NOMO-1 treated with dmso at 0.1 percent for 144 hours (cell line): ENCODE results near the gene COG2.
A peak's percentile ranks its signal among the peaks of the same experiment; 100 is the strongest.

Experiments
- DNase-seq: peaks from one replicate; lab custom pipeline; 2025; ENCODE audit not compliant: unreplicated experiment; lab: John Stamatoyannopoulos, UW

The COG2 gene

DNA sequence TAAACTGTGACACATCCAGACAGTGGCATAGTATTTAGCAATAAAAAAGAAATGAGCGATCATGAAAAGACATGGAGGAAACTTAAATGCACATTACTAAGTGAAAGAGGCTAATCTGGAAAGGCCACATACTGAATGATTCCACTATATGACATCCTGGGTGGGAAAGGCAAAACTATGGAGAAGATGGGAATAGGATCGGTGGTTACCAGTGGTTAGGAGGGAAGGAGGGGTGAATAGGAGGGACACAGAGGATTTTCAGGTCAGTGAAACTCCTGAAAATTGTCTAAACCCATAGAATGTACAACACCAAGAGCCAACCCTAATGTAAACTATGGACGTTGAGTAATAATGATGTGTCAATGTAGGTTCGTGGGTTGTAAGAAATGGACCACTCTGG lies 57.9 kb downstream of the COG2 start:
- no peak for DNase-seq

DNA sequence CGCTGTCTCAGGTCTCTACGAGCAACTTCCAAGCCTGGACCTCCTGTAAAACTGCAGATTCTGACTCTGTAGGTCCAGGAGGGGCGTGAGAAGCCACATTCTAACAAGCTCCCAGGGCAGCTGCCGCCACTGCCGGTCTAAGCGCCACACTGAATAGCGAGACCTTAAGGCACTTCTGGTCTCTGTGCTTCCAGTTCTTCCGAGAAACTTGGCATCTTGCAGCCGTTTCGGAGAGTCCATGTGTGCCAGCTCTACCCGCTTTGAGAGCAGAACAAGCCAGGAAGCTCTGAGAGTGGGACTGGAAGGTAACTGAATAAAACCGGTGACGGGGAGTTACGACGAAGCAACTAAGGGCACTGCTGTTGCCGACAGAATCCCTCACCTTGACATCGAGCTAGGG lies 59.2 kb downstream of the COG2 start:
- DNase-seq, result no peak

DNA sequence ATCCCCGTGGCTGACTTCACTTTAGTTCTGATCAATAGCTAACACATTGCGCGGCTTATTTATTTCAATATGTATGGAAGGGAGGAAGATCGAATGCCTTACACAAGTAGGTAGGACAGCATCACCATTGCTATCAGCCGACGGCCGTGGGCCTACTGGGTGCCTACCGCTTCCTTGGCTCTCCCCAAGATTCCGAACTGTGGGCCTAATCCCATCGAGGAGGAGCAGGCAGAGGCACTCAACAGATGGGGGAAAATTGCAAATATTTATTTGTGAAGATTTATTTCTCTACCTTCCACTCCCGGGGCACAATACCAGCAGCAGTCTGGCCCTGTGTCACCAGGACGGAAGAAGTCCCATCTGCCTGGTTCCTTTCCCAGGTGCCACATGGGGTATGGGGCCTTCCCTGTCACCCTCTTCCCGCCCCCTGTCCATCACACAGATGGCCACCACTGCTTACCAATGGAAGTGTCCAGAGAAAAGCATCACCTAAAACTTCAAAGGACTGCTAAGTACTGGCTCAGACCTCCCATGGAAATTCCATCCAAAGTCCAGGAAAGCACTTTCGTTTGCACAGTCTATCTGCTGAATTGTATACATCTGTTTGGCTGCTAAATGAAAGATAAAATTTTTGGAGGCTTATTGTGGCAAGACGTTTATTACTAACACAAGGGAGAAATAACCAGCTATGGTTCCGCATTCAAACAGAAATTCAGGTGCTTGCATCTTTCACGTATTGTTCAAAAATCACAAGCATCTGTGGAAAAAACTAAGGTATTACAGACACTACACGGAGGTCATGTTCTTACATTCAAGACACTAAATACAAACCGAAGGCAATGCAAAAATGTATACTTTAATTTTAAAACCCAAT lies 59.9 kb downstream of the COG2 start:
- DNase-seq, result no peak

DNA sequence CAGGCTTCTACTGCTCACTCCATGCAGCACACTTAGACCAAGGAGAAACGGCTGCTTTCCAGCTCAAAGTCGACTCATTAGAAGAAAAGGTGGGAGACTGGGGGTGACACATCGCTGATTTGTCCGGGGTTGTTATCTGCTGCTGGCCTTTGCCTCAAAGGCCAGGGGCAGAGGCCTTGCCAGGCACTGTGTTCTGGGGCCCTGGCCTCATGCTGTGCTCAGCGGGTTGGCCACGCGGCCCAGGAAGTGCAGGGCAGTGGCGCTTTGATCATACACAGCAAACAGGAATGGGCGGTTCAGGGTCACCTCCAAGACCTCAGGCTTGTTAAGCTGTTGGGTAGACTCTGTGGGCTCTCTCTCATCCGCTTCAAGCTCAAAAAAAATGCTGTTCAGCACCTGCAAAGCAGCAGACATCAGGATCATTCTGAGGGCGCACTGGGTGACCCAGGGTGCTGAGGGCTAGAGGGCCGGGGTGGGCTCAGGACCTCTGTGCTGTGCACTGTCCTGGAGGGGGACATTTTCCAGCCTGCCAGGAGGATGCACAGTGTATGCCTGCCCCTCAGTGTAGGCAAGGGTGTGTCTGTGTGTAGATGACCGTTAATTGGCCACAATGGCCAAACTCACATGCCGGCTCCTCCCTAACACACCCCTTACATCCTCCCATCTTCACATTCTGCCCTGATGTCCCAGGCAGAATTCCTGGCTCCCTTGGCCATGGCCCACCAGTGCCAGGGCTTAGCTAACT lies 60.8 kb downstream of the COG2 start:
- DNase-seq, result no peak

DNA sequence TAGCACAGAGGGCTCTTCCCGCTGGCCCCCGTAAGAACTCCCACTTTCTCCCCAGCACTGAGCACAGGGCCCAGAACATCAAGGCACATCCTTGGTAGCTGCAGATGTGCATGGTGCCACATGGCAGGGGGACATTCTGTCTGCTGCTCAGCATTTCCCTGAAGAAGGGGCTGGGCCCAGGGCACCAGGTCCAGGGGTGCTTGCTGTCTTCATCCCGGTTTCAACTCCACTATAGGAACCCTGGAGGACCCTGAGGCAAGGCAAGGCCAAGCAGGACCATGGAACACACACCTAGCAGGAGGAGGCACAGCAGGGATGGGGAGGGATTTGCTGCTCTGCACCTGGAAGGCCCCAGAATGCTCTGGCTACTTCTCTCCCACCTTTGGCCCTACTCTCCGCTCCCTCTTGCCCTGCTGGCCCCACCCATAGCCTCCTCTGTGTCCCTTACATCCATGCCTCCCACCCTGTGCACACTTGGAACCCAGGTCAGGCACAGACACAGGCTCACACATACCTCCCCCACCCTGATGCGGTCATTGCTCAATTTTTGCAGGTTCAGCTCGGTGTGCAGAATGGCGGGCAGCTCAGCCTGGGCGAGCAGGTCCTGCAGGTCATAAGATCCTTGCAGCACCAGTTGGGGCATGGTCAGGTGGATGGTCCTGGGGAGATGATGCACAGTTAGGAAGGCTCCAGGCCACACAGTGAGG lies 61.6 kb downstream of the COG2 start:
- no peak for DNase-seq

DNA sequence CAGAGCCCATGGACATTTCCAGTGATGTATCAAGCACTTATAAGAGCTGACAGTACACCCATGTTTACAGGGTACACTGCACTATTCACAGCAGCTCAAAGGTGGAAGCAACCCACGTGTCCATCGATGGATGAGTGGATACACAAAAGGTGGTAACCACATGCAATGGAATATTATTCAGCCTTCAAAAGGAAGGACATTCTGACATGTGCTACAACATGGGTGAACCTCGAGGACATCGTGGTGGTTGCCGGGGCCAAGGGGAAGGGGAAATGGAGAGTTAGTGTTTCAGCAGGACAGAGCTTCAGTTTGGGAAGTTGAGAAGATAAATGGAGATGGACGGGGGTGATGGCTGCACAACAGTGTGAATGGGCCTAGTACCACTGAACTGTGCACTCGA lies 62.5 kb downstream of the COG2 start:
- no peak for DNase-seq

DNA sequence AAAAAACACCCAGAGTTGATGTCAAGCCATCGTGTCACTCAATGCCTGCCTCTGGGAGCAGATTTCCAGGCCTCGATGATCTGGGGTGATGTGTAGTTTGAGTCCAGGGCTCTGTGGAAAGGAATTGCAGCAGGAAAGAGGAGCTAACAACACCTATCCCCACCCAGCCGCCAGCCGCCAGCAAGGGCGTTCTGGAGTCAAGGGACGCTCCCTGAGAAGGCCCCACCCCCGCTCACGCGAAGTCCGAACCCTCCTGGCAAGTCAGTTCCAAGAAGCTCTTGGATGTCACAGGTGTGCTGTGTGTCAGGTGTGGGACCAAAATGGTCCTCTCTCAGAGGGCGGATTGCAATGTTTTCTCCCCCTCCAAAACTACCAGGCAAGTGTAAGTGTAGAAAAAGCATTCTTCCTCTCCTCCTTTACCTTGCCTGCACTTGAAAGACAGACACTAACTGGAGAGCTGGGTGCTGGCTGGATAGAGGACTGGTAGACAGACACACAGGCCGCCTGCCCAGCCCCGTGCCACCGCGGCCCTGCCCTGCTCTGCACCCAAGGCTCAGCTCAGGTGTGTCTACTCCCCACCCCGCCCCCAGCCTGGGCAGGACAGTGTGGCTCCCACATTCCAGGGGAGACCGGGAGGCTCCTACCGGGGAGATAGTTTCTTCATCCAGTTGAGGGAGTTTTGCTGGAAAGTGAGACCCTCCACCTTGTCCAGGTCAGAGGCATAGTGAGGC lies 63.2 kb downstream of the COG2 start:
- no peak for DNase-seq

DNA sequence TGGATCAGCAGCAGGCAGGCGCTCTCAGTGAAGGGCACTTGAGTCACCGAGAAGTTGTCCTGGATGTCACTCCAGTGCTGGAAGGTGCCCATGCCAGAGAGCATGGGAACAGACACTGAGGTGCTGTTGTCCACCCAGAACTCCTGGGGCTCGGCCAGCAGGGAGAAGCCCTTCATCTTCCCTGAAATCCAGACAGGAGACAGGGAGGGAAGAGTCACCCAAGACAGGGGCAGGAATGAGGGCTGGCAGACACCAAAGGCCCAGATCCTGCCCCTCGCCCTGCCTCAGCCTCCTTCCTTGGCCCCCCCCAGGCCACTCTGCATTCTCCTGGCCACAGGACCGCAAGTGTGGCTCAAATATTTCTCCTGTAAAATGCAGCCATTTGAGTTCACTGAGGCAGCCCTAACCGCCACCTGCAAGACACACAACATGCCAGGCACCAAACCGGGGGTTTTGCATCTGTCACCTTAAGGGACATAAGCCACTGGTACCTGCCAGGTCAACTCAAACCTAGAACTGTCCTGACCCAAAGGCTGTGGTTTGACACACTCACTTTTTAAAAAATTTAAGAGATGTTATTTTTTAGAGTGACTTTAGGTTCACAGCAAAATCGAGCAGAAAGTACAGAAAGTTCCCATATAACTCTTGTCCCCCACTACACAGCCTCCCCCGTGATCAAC lies 63.9 kb downstream of the COG2 start:
- no peak for DNase-seq

DNA sequence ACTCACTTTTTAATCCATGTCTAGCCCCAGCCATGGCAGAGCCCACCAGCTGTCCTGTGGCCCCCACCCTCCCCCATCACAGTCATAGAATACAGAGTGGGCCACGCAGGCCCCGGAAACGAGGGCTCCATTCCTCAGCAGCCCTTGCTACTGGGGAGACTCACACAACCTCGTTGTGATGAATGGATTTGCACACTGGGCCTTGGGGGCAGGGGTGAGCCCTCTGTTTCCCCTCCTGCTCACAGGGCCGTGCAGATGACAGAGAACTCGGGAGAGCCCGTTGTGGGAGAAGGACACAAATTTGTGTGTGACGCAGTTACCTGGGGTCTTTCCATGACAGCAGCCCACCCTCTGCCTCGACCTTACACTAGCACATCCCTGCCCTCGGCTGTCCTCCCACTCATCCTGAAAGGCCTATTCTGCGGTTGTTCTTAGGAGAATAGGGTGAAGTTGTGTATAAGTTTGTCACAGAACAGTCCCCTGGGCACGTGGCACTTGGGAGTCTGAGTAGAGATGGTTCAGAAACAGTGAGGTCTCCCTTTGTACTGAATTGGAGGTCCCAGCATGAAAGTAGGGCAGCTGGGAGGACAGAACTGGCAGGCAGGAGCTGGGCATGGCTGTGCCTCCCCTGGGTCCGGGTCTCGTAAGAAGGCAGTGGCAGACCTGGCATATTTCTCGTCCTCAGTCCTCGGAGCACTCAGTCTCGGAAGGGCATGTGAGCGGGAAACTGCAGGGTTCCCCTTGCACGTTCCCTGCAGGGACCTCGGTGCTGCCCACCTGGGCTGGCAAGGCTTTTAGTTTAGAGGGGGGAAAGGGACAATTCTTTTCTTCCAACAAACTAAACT lies 64.8 kb downstream of the COG2 start:
- DNase-seq, result no peak

DNA sequence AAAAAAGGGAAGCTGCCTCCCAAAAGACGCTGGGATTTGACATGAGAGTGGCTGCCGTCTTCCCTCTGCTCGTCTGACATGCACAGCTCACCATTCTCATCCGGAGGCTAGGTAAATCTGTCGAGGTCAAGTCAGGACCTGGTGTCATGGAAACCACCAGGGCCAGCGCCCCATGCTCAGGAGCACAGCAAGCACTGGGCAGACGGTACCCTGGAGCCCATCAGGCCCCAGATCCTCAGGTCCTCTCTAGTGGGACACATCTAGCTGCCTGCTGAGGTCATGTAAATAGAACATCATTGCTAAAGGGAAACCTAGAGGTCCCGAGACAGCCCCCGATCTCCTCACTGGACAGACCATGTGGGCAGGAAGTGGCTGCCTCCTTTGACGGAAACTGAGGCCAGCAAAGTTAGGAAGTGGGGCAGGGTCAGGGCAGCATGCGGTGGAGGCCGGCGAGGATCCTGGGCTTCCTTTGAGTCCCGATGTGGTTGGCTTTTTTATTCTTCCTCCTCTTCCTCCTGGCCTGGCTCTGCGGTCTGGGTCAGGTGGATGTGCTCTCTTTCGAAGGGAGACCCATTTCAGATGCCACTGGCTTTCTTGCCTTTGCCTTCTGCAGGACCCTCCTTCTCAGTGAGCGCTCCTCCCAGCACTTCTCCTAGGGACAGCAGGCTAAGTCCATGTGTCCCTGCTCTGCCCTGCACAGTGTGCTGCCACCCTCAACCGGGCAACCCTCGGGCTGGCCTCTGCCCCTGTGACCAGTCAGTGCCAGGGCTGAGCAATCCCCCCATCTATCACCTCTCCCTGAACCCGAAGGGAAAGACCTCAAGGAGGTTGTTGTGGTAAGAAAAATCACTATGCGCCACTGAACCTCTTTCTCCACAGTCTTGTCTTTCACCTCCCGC lies 65.7 kb downstream of the COG2 start:
- no peak for DNase-seq

DNA sequence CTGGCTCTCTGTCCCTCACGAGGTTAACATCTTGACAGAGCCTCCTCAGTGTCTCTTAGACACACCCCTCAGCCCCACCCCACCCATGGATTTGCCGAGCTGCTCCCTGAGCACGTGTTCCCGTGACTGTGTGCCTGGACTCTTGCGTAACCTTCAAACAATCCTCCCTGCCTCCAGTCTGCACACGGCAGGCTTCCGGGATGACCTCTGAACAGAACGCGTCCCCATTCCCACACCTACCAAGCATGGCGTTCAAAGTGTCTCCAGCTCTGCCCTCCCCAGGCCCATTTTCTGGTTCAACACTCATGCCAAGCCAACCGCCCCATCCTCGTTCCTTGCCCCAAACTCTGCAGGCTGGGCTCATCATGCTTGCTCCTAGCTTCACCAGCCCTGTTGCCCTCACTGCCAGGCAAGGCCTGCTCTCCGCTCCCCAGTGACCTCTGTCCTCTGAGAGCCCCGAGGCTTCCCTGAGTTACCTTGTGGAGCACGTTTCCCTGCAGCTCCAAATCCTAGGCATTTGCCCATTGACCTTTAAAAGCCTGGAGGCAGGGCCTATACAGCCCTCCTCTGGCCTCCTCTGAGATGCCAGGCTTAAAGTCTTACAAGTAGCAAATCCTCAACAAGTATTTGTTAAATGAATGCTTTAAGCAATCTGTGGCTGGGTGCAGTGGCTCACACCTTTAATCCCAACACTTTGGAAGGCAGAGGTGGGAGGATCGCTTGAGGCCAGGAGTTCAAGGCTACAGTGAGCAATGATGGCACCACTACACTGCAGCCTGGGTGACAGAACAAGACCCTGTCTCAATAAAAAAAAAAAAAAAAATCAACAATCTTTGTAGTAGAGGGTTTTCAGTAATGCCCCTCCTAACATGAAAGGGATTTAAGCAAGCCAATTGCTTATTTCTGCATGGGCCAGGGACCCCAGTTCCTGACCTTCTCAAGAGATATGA lies 66.6 kb downstream of the COG2 start:
- DNase-seq, result peak; percentile 45

DNA sequence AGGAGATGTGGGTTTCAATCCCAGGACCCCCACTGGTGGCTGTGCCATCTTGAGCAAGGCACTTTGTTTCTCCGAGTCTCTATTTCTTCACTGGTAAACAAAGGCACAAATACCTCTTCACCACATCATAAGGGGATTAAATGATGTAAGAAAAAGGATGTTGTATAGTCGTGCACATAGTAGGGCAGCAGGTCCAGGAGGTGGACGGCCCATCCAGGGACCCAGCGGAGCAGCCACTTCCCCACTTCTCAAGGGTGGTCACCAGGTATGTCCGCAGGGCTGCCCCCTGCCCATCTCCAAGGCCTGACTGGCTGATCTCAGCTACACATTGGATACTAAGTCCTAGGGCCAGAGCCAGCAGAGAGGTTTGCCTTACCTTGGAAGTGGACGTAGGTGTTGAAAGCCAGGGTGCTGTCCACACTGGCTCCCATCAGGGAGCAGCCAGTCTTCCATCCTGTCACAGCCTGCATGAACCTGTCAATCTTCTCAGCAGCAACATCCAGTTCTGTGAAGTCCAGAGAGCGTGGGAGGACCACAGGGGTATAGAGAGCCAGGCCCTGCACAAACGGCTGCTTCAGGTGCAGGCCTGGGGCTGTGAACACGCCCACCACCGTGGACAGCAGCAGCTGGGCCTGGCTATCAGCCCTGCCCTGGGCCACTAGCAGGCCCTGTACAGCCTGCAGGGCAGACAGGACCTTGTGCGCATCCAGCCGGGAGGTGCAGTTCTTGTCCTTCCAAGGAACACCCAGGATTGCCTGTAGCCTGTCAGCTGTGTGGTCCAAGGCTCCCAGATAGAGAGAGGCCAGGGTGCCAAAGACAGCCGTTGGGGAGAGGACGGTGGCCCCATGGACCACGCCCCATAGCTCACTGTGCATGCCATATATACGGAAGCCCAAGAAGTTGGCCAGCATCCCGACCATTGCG lies 67.6 kb downstream of the COG2 start:
- DNase-seq, result no peak

DNA sequence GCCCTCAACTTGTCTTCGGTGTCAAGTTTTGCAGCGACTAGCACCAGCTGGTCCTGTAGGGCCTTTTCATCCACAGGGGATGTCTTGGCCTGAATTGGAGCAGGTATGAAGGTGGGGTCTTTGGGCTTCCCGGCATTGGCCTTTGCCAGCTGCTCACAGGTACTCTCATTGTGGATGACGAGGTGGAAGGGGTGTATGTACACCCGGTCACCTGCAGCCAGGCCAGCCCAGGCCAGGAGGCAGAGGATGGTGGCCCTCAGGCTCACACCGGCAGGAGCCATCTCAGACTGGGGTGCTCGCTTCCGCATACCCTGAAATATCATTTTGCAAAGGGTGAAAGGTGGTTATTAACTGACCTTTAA lies 68.2 kb downstream of the COG2 start:
- no peak for DNase-seq

DNA sequence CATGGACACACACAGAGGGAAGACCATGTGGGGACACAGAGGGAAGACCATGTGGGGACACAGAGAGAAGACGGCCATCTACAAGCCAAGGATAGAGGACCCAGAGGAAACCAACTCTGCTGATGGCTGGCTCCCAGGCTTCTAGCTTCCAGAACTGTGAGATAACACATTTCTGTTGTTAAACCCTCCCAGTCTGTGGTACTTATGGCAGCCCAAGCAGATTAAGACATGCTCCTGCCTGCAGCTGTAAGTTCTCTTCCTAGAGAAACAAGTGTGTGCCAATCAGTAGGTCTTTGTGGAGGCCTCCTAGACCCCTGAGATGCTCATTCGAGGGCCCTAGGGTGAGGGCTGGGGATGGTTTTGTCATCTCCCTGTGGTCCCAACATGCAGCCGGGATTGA lies 69.0 kb downstream of the COG2 start:
- no peak for DNase-seq

DNA sequence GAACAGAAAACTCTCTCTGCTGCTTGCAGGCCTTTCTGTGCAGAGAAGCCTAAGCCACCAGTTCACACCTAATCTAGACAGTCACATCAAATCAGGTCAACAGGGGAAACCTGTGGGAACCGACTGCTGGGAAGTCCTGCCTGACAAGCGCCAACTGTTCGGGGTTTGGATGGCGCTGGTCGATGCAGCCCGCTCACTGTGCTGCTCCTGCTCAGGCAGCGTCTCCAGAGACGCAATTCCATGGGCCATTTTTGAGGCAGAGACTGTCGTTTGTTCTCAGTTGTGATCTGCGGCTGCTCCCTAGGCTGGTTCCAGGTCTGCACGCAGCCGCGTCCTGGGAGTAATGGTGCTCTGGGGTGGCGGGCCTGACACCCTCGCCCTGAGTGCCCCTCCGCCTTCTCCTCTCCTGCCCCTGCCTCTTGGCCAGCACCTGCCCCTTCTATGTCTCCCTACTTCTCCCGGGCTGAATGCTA lies 70.2 kb downstream of the COG2 start:
- DNase-seq, result no peak

DNA sequence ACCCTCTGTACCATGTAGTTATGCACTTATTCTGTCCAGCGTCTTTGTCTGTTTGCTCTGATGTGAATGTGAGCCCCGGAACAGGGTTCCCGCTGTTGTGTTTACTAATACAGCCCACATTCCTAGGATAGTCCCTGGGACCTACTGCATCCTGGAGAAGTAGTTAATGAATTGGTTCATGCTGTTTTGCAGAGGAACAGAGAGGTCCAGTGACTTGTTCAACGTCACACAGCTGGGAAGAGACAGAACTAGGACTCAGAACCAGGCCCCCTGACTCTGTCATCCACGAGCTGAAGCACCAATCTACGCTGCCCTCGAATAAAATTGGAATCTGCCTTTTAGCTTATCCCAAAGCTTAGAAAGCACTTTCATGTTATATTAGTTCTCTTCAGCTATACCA lies 70.9 kb downstream of the COG2 start:
- no peak for DNase-seq

DNA sequence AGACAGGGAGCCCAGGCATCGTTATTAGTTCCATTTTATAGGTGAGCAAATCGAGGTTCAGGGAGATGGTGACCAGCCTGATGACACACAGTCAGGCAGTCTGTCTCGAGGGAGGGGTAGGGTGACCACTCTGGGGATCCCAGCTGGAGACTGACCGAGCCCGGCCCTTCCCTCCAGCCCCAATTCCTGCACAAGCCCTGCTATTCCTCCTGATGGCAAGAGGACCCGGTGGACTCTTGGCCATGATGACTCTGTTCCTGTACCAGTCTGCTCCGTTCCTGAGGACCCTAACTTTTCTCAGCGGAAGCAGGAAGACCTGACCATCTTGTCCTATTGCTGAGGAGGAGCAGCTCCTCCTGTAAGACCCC lies 71.2 kb downstream of the COG2 start:
- no peak for DNase-seq
